Activated CD8-positive, alpha-beta memory T cell treated with anti-CD3 and anti-CD28 coated beads, Interleukin-2, amount 50 U/mL, for 24 hours (primary cell): ENCODE results near the gene CMTM6.
"Not testable (repeated sequence)": the region's sequence is repeated elsewhere in the genome, so short reads cannot be mapped to it uniquely, and the experiment has no call there.

ENCODE experiments used
- DNase-seq: peaks from one replicate; pipeline ENCODE4 v3.0.0-alpha.2; 2020; ENCODE audit errors: extremely low read depth

The CMTM6 gene

DNA sequence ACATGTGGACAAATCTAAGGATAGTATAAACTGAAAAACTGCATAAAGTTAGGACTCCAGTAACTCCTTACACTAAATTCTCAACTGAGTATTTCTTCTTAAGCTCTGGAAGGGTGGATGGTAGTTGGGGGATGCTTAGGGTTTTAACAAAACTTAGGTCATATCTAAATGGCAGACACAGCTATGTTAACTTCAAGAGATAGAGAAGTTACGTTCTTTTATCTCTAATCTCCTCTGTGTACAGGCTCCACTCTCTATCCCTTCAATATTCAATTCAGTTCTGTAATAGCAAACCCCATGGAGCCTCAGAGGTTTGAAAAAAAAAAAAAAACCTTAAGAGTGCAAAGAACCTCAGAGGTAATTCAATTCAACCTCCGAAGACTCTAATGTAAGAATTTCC lies 3.1 kb downstream of the CMTM6 start:
- no peak for DNase-seq

DNA sequence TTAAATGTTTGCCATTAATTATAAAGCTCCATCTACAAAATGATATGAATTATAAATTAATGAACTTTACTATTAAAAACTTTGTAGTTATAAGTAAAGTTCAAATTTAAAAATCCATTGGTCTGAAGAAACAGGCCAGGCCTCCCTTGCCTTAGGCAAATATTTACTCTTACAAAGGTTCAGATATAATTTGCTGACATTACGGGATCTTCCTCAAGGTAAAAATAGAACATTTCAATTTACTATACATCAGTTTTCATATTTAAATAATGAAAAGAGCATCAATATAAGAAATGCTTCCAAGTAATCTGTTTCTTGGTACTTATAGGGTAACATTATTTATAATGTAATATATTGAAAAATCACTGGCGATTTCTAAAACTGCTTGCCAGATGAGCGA lies 3.7 kb downstream of the CMTM6 start:
- DNase-seq, result no peak

DNA sequence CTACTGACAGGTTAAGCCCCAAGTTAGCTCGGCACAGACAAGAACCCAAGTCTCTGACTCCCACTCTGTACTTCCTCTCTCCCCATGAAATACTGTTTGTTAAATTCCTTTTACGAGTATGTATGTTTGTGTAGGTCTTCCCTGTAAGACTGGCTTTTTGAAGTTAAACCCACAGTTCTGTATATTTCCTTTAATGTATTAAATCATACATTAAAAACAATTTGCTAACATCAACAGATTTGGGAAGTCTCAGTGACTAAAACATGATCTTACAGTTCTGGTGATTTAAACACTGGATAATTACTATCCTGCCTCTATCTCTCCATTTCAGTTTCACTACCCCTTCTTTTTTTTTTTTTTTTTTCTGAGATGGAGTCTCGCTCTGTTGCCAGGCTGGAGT lies 4.4 kb downstream of the CMTM6 start:
- no peak for DNase-seq

DNA sequence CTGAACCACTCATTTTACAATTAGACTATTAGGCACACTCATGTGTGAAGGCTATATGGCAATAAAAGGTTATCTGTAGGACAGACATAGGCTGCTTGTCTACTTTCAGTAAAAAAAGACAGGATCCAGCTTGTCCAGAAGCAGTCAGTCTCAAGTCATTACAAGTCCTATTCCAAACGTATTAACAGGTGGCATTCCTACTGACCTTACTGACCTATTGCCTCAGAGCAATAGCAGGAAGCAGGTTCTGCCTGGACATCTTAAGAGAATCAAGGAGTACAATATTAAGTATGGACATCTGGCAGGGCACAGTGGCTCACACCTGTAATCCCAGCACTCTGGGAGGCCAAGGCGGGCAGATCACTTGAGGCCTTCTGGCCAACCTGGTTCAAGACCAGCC lies 7.0 kb downstream of the CMTM6 start:
- no peak for DNase-seq

DNA sequence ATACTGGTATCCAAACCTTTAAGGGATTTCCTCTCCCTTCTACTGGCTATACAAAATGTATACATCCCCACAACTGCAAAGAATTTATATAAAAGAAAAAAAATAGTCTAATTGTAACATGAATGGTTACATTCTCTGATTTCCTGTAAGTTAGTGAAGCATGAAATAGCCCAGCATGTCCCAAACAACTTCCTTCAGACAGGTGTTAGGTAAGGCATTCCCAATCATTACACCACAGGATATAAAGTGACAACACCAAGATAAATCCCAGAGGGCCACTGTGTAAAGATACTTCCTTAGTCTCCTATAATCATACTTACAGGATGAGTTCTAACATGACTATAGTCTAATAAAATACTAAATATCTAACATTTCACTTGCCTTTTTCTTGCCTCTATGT lies 7.6 kb downstream of the CMTM6 start:
- no peak for DNase-seq

DNA sequence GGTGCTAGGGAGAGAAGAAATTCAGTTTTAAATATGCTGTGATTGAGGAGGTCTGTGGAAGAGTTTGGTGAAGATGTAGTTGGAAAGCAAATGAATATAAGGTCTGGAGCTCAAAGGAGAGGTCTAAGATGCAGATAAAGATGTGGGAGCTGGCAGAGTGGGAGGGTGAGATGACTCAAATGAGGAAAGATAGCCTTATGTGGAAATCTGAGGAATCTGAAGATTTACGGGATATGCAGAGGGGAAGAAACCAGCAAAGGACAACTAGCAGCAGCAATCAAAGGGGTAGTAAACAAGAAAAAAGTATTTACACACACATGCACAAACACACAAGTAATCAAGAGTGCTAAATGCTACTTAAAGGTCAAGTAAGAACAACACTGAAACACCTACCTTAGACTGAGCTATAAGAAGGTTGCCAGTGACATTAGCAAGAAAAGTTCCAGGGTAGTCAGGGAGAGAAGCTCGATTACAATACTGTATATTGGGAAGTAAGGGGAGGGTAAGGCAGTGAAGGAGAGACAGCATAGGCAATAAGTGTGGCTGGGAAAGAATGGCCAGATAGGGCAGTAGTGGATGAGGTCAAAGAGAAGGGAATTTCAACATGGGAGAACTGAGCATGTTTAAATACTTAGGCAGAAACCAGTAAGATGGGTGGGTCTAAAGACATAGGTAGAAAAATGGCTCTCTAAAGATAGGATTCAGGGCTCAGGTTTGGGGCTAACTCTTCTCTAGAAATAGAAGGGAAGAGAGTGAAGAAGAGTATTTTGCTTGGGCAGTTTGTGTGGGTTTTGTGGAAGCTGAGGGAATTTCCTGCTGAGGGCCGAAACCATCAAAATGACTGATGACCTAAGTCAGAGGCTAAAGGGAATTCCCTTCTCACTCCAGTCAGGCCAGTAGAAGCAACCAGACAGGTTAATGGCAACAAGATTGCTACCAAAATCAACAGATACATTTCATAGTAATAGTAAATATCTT lies 8.9 kb downstream of the CMTM6 start:
- DNase-seq, result no peak

DNA sequence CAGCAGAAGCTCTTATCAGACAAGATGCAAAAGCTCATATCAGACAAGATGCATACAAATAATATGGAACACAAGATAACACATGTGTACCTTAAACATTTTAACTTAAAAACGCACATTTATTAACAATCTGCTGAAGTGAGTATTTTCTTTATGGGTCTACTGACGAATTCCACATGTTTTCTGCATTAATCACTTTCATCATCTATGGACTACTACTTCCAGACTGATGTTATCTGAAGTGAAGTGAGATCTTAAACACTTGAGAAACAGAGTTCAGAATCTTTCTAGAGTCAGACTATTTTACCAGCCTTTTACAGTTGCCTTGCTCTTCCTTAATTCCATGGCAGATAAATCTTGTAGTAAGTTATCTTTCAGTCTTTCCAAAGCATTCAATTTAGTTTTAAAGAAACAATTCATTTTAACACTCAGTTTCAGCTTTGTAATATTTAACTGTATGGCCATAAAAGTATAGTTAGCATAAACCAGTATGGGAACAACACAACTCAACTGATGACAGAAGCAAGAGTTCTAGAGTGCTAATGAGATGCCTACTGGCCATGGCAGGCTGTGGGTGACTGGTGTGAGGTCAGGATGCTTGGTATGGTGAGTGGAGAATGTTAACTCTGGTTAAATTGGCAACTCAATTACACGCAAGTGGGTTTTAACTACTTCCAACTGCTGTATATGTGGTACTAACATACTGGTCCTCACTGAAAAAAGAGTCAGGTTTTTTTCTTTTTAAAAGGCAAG lies 9.8 kb downstream of the CMTM6 start:
- no peak for DNase-seq

DNA sequence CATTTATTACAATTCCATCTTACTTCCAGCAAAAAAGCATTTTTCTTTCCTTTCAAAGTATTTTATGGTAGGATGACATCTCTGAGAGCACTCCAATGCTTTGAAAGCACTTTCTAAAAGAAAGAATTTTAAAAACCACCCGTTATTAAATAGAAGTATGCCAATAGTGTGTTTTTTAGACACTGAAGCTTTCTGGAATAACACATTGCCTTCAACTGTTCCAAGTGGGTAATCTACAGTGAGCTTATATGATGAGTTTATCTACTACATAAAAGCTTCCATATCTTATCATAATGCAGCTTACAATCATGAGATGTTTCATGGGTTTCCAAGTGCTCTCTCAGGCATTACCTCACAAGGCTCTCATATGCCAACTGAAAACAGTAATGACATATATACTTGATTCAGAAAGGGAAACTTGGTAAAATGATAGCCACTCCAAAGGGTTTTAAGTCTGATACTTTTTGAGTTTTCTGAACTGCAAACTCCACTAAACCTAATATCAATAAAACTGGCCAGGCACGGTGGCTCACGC lies 14.1 kb downstream of the CMTM6 start:
- no peak for DNase-seq

DNA sequence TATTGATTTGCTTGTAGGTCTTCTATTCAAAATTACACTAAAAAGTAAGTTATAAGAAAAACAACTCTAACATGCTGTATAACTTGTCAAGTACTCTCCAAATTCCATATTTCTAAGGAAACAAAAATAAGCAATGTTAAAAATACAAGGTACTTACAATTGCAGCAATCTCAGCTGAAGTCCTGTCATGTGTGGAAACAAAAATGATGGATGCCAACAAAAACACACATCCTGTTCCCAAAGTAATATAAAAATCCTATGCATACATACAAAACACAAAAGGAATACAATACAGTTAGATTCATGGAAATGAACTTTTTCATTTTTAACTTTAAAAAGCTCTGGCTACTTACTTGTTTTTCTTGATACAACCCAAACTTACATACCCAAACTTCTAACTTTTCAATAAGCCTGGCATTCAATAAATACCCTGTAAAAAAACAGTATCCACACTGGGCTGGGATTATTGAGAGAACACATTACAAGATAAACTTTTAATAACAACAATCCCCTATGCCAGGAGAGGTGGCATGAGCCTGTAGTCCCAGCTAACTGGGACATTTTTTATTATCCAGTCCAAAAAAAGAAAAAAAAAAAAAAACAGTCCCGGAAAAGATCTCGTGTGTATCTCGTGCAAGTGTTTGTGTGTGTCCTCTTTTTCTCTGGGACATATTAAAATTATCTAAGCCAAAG lies 14.7 kb downstream of the CMTM6 start:
- DNase-seq, result no peak

DNA sequence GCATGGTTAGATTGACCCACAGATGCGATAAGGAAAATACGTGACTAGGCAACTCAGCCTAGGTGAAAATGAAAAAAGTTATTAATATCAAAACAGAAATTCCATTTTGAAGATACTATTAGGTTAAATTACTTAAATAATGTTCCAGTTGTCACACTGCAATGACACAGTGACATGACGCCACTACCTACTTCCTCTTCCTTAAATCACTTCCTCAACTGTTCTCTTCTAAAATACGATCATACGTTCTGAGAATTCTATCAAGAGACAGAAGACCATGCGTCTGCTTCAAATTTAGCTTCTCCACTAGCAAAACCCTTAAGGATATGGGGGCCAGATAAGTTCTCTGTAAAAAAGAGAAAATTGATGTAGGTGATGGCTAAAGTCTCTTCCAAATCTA lies 18.2 kb downstream of the CMTM6 start:
- DNase-seq, result no peak

DNA sequence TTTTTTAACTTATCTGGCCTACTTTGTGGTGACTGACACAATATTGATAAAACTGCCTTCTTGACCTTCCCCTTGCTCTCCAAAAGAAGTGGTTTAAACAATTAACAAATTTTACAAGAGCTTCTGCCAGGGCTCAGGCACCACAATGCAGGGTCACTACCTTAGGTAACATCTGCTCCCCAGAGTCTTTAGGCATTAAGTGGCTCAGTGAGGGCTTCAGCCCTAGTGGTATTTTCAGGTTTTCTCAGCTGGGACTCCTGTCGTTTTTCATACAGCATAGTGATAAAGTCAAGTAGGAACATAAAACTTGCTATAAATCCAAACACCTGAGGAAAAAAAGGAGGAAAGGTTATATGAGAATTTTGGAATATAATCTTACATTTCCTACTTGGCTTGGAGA lies 18.9 kb downstream of the CMTM6 start:
- no peak for DNase-seq

DNA sequence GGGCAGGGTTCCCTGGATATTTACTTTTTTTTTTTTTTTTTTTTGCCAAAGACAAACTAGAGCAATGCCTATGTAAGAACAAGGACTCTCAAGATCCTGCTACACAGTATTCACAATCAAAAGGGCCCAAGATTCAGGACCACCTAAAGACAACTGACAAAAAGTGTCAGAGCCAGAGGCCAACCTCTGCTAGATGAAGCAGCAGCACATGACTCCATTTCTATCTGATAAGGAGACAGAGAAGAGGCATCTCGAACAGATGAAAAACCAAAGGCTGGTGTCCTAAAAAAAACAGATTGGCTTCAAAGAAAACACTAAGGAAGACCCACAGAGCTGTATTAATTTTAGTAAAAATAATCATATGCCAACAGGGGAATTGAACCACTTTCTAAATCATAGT lies 20.0 kb downstream of the CMTM6 start:
- no peak for DNase-seq

DNA sequence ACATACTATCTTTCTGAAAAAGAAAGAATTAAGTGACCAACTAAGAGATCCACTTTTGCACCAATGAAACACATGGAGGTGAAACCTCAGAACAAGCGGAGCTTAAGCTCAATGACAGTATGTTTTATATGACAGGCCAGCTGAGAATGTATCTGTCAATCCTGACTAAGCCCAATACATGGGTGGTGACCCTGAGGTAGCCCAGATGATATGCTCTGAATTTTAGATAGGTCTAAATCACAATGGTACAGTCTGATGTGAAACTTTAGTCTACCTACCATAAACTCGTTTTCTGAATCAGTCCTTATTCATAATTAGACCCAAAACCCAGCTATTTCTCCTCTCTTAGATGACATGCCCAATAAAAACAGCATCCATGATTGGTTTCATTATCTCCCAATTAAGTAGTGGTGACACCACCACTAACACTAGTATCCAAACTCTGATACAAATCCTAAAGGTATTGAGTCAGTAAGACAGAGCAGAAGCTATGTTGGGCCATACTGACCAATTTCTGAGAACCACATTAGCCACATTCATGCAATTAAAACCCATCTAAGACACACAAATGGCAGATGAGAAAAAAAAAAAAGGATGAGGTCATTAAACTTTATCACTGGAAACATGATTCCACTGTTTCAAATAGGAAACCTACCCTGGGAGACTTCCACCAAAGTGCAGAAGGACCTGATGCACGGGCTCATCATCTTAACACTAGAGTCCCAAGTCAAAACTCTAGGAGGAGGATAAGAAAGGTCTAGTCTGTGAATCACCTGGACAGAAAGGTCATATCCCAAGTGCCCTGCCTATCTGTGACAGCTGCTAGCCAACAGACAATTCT lies 20.6 kb downstream of the CMTM6 start:
- no peak for DNase-seq

DNA sequence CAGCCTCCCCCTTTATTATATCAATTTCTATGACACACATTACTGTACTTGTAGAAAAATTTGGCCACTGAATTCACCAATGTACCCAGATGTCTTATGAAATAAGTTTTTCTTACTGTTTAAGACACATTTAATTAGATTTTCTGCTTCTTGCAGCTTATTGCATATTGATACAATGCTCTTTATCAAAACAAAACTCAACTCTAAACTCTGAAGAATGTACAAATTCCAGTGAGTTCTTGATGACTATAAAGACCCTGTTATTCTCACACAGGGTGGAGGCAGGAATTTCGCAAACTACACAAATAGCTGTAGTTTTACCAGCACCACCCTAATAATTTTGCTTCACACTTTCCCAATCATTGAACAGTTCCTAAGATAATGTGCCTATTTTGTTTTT lies 22.0 kb downstream of the CMTM6 start:
- no peak for DNase-seq

DNA sequence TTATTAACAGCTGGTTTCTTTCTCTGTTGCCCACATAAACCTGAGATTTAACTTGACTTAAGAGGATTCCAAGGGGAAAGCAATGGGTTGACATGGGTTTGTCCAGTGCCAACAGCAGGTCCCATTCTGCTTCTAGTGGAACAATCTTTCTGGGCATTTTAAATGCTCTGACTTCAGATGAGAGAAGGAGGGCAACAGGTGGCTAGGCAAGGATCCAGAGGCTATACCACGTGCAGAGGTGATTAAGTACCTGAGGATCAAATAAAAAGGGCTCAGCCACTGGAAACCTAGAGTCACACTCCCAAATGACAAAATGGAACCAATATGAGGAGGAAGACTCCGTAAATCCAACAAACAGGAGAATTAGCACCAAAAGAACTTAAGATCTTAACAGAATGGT lies 28.5 kb downstream of the CMTM6 start:
- no peak for DNase-seq

DNA sequence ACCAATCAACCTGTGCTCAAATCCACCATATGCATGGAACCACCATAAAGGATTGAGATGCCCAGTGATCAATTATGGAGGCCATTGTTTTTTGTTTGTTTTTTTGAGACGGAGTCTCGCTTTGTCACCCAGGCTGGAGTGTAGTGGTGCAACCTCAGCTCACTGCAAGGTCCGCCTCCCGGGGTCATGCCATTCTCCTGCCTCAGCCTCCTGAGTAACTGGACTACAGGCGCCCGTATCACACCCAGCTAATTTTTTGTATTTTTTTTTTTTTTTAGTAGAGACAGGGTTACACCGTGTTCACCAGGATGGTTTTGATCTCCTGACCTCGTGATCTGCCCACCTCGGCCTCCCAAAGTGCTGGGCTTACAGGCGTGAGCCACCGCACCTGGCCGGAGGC lies 30.5 kb downstream of the CMTM6 start:
- not testable (repeated sequence) for DNase-seq

DNA sequence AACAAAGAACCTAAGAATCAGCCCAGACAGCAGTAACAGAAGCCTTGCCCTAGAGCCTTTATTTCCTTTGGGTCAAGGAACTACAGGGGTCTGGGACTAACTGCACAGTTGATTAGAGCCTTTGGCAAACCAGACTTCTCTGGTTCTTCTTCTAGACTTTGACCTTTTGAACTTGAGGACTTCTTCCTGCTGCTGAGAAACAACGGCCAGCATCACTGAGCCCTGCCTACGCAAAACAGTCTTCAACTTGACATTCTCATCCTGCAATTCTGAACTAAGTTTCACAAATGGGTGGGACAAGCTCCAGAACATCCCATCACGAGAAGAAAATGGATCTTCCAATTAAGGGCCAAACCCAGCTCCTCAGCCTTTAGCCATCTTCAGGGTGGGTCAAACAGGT lies 31.4 kb downstream of the CMTM6 start:
- DNase-seq, result no peak

DNA sequence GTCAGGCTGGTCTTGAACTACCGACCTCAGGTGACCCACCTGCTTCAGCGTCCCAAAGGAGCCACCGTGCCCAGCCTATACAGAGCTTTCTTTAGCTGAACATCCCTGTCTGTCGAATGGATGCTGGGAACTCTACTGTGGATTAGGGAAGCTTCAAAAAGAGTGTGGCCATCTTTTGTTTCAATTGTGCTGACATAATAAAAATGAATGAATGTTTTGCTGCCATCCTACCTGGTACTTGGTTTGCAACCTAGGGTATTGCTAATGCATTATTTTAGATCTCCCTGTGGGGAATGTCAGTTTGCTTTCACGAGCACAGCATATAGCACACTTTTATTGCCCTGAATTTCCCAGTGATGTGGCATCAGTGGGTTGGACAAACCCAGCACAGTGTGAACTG lies 32.3 kb downstream of the CMTM6 start:
- DNase-seq, result no peak

DNA sequence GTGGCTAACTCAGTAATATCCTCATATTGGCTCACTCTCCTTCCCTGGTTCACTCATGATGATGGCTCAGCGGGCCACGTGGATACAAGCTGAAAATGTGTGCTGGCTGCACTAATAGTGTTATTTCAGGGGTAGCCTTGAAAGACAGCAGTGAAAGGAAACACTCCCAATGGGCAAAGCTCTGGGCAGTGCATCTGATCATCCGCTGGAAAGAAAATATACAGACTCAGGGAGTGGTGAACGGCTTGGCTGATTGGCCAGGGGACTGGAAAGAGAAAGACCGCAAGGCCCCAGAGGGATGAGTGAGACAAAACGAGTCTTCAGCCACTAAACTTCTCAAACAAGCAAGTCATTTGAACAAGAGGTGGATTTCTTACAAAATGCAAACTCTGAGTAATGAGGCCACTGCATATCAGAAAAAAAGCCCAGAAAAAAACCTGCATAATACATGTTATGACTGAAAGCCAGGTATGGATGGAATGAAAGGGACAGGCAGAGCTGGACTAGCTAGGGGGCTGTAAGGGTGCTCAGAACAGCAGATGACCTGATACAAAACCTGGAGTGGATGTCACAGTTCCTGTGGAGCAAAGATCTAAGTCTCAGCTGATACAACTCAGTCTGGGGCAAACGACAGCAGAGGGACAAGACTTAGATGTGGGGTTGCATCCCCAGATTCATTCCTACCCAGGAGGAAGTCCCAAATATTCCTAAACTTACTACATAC lies 33.3 kb downstream of the CMTM6 start:
- no peak for DNase-seq

DNA sequence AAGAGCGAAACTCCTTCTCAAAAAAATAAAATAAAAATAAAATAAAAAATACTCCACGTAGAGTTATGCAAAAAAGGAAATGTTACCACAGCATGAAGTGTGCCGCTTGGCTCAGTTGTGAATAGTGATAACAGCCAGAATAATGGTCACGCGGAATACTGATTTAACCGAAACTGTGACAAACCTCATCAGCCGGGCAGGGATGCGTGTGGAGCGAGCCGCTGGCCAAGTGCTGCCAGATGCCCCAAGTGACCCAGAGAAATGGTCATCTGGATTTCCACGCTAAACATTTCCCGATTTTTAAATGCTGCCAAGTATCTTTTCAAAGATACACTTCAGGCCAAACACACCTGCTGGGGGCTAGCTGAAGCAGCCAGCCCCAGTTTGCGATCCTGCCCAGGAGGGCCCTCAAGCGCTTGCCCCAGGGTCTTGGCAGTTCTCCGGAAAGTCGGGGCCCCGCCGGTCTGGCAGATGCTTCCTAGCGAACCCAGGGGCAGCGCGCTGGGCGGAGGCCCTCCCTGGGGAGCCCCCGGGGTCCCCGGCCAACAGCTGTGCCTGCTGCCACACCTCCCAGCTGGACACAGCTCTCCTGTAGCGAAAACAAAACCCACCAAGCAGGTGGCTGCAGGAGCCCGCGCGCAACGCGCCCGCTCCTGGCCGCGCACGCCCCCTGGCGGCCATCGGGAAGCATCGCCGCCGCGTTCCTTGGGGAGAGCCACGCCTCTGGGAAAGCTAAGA lies 35.1 kb downstream of the CMTM6 start:
- DNase-seq, result peak; percentile 39
